B cell (primary cell): Measurements from ENCODE around the gene FBXW4.

ENCODE experiments used
- CTCF ChIP-seq: fragments of 200-600 bp; IDR thresholded peaks from one replicate; pipeline ENCODE4 v1.8.0; 2022; ENCODE audit warnings: antibody characterized with exemption, mild to moderate bottlenecking
- EZH2 ChIP-seq: IDR thresholded peaks from 2 replicates; pipeline ENCODE4 v1.6.1; 2012; ENCODE audit warnings: borderline replicate concordance, low read depth, mild to moderate bottlenecking, moderate library complexity, low read length; ENCODE audit not compliant: insufficient read depth, poor library complexity, severe bottlenecking

DNA sequence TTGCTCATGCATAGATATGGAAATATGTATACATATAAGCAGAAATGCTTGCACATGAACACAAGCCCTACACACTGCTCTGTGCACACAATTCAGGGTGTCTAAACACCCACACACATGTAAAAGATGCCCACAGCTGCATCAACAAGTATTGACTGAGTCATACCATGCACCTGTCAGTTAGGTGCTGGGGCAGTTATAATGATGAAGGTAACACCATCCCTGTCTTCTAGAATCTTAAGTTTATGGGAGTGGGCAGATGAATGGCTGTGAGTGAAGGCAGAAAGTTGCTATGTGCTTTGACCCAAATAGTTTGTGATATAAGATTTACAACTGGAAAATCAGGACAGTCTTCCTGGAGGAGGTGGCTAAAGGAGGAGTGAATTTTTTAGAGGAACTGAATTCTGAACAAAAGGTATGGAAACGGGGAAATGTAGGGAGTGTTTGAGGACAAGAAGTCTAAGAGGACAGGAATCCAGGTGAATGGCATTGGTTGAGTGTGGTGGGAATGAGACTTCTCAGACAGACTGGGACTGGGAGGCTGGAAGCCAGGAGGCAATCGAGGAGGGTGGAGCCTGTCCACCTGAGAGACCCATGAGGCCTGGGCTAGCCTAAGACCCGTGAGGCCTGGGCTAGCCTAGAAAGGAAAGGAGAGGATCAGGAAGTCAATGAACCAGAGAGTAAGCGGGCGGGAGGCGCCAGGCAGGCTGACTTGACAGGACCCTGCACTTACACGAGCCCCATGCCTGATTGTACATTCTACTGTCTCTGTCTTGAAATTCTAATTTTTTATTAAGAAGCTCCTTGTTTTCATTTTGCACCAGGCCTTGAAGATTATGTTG lies 127.6 kb downstream of the FBXW4 start:
- TF ChIP-seq CTCF = no peak
- TF ChIP-seq EZH2 = no peak
